Erythroblast (primary cell): ENCODE data around the gene BICC1.

ENCODE experiments used
- DNase-seq, 2 experiments: peaks; one replicate each; lab custom pipeline; 2025; lab: John Stamatoyannopoulos, UW
- GATA1 ChIP-seq: IDR thresholded peaks from 2 replicates; pipeline ENCODE4 v1.6.1; 2011; ENCODE audit warnings: low read depth, mild to moderate bottlenecking, control low read depth, low read length, moderate library complexity
- POLR2A ChIP-seq: IDR thresholded peaks from 2 replicates; pipeline ENCODE4 v1.6.1; 2011; ENCODE audit warnings: mild to moderate bottlenecking, low read length

The BICC1 gene

DNA sequence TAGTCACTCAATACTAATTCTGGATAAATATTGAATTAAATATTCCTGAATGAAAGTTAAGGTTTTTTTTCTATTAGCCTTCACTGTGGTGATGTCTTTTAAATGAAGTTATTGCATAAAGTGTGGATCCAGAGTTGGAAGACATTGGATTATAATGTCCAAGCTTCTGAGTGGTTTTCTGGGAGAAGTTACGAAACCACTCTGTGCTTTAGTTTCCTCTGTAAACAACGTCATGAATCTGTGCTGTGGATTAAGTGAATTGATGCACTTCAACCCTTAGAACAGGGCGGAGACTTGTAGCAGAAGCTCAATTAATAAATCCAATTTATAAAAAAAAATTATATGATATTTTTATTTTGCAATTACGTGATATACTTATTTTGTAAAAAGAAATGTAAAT is 271.7 kb downstream of the BICC1 start:
- no peak for DNase-seq
- TF ChIP-seq GATA1 (no peak), POLR2A (no peak)

DNA sequence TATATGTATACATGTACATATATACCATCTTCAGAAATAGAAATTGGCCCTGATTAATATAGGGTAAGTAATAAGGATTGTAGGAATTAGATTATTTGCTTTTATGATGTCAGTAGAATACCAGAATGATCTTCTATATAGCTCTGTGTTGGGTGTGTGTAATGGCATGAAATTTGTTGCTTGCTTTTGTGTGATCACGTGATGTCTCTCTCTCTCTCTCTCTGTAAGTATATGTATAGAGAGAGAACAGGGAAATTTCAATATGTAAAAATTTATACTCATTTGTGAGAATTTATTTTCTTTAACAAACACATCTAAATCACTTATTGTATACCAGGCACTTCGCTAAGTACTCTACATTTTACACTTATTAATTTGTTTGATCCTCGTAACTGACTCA is 272.7 kb downstream of the BICC1 start:
- DNase-seq = no peak
- TF ChIP-seq POLR2A = no peak
- no peak for TF ChIP-seq GATA1

- TF ChIP-seq POLR2A (no peak), GATA1 (no peak)
- no peak for DNase-seq
Measured at GRCh38 chr10:58791137-58791536, 278.5 kb downstream of the BICC1 start.

- TF ChIP-seq GATA1 (no peak), POLR2A (no peak)
- DNase-seq = no peak
Measured at GRCh38 chr10:58795560-58795959, 282.9 kb downstream of the BICC1 start.

DNA sequence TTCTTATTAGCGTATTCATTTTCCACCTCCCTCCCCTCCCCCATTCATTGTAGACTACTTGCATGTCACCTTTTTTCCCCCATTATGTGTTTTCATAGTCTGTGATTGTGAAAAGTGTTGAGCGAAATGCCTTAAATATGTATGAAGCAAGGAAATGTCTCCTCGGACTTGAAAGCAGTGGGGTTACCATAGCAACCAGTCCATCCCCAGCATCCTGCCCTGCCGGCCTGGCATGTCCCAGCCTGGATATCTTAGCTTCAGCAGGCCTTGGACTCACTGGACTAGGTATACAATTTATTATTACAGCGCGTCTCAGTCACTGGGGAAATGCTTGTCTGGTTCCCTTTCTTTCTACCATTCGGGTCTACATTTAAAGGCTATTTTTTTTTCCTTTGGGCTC is 283.6 kb downstream of the BICC1 start:
- TF ChIP-seq POLR2A (no peak), GATA1 (no peak)
- no peak for DNase-seq

- TF ChIP-seq GATA1 = no peak
- no peak for TF ChIP-seq POLR2A
- DNase-seq = no peak
Measured at GRCh38 chr10:58796824-58797223, 284.2 kb downstream of the BICC1 start.

DNA sequence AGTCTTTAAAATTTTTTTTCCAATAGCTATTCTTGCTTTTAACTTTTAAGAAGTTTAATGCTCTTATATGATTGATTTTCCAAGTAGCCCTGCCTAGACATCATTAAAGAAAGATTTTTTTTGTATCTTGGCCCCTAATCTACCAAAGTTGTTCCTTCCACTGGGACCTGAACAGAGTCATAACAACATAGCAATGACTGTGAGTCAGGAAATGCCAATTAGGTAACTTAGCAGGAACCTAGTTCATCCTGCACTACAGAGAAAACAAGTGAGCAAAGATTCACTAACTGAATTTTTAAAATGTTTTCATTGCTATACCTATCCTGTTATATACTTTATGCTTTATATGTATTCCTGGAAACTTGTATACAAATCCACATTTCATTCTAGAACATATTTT is 284.7 kb downstream of the BICC1 start:
- TF ChIP-seq GATA1 = no peak
- no peak for TF ChIP-seq POLR2A
- DNase-seq = no peak

DNA sequence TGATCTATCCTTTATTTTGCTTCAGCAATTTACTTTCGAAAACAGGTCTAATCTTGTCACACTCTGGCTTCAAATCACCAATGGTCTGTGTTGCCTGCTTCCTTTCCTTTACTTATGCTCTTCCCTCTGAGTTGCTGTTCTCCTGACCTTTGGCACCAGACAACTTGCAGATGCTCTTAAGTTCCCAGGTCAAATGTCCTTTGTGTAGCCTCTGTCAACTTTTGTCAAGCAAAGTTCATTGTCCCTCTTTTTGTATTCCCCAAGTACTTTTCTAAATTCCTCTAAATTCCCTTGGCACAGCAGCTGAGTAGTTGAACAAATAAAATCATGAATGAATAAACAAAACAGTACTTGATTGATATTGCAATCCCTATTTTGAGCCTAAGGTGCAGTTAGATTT is 289.4 kb downstream of the BICC1 start:
- TF ChIP-seq GATA1 = no peak
- TF ChIP-seq POLR2A = no peak
- no peak for DNase-seq

- TF ChIP-seq GATA1 (no peak), POLR2A (no peak)
- no peak for DNase-seq
Measured at GRCh38 chr10:58806323-58806722, 293.7 kb downstream of the BICC1 start.

GRCh38 chr10:58806970-58807628 is 294.4 kb downstream of the BICC1 start:
- no peak for DNase-seq
- TF ChIP-seq POLR2A (no peak), GATA1 (no peak)

- TF ChIP-seq POLR2A (no peak), GATA1 (no peak)
- no peak for DNase-seq
Measured at GRCh38 chr10:58807629-58808022, 295.0 kb downstream of the BICC1 start.

DNA sequence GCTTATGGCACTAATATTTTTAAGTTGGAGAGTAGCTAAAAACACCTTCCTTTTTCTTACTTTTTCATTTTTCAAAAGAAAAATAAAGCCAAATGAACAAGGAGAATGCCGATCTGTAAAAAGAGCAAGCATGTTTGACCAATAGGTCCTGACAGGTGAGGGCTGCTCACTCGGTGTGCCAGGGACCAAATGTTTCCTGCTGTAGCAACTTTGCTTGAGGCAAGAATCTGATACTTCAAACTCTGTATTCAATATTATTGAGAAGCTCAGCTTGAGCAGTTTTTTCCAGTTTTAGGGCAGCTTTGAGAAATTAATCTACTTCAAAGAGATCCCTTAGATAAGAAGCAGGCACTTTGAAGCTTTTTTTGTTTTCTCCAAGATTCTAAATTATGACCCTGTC is 298.1 kb downstream of the BICC1 start:
- TF ChIP-seq GATA1 = no peak
- TF ChIP-seq POLR2A = no peak
- DNase-seq = no peak

GRCh38 chr10:58813573-58813972 is 300.9 kb downstream of the BICC1 start:
- no peak for DNase-seq
- no peak for TF ChIP-seq POLR2A
- TF ChIP-seq GATA1 = no peak

- no peak for DNase-seq
- TF ChIP-seq GATA1 = no peak
- TF ChIP-seq POLR2A = no peak
Measured at GRCh38 chr10:58817201-58817846, 304.7 kb downstream of the BICC1 start.

DNA sequence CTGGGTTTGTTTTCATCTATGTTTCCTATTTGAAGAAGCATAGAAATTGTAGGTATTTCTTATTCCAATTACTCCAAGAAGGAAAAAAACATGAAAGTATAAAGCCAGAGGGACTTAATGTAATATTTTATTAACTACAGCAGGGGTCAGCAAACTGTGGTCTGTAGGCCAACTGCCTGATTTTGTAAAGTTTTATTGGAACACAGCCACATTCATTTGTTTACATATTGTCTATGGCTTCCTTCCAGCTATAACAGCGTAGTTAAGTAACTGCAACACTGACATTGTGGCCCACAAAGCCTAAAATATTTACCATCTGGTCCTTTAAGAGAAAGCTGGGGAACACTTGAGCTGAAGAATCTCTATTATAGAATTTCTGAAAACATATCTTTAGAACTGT is 306.2 kb downstream of the BICC1 start:
- DNase-seq = no peak
- no peak for TF ChIP-seq POLR2A
- TF ChIP-seq GATA1 = no peak

GRCh38 chr10:58820386-58820785 is 307.7 kb downstream of the BICC1 start:
- no peak for DNase-seq
- TF ChIP-seq POLR2A (no peak), GATA1 (no peak)
